Epithelial cell of esophagus (primary cell): ENCODE results near the gene SPTBN1.

Experiments
- DNase-seq: peaks from one replicate; pipeline ENCODE4 v3.0.0; 2010; ENCODE audit warnings: low read depth
- H3K4me3 ChIP-seq: 2 replicates; pipeline ENCODE4 v1.5.1; 2011; ENCODE audit warnings: mild to moderate bottlenecking, low read length, control low read depth
- TF ChIP-seq, protein P1 (sequence below): IDR thresholded peaks from 2 replicates; pipeline ENCODE4 v1.5.1; 2011; ENCODE audit warnings: low read depth, mild to moderate bottlenecking, low read length, control low read depth, inconsistent platforms; ENCODE audit not compliant: insufficient read depth; ENCODE audit errors: missing control alignments

Gene SPTBN1

DNA sequence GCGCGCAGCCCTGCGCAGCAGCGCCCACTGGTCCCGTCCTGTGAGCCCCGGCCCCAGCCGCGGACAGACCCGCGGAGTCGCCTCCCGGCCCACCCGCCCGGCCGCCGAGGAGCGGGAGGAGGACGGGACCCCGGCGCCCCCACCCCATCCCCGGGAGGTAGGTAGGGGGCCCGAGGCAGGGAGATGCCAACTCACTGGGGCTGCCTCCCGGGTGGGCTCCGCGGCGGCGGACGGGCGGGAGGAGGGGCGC, 160 bp downstream of the SPTBN1 start:
- DNase-seq: no peak
- TF ChIP-seq, protein P1, sequence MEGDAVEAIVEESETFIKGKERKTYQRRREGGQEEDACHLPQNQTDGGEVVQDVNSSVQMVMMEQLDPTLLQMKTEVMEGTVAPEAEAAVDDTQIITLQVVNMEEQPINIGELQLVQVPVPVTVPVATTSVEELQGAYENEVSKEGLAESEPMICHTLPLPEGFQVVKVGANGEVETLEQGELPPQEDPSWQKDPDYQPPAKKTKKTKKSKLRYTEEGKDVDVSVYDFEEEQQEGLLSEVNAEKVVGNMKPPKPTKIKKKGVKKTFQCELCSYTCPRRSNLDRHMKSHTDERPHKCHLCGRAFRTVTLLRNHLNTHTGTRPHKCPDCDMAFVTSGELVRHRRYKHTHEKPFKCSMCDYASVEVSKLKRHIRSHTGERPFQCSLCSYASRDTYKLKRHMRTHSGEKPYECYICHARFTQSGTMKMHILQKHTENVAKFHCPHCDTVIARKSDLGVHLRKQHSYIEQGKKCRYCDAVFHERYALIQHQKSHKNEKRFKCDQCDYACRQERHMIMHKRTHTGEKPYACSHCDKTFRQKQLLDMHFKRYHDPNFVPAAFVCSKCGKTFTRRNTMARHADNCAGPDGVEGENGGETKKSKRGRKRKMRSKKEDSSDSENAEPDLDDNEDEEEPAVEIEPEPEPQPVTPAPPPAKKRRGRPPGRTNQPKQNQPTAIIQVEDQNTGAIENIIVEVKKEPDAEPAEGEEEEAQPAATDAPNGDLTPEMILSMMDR: no peak
- H3K4me3 ChIP-seq: peak overlapping the region; percentile 39

DNA sequence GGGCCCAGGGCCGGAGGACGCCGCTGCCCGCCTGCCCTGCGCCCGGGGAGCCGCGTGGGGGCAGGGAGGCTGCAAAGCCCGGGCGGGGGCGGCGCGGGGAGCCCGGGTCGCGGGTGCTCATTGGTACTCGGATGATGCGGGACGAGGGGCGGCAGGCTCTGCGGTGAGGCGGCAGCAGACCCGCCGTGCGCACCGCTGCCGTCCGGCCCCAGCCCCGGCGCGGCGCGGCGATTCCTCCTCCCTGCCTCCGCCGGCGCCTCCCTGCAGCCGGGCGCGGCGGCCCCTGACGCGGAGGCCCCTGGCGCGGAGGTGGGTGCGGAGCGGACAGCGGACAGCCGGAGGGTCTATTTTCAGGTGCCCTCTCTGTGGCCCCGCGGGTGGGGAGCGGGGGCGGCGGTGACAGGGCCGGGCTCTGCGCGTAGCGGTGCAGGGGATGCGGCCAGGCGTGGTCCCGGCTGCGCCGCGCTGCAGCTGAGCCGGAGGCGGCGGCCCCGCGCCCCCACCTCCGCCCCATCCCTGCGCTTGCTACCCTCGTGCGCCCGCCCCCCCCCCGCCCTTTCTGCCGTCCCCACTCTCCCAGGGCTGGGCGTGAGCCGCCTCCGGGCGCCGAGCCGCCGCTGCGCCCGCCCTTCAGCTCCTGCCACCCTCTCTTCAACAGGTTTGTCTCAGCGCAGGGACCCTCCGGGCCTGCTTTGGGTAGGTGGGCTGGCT, 640 bp downstream of the SPTBN1 start:
- H3K4me3 ChIP-seq: peak overlapping the region; percentile 39
- TF ChIP-seq, protein P1: no peak
- DNase-seq: peak; percentile 24

DNA sequence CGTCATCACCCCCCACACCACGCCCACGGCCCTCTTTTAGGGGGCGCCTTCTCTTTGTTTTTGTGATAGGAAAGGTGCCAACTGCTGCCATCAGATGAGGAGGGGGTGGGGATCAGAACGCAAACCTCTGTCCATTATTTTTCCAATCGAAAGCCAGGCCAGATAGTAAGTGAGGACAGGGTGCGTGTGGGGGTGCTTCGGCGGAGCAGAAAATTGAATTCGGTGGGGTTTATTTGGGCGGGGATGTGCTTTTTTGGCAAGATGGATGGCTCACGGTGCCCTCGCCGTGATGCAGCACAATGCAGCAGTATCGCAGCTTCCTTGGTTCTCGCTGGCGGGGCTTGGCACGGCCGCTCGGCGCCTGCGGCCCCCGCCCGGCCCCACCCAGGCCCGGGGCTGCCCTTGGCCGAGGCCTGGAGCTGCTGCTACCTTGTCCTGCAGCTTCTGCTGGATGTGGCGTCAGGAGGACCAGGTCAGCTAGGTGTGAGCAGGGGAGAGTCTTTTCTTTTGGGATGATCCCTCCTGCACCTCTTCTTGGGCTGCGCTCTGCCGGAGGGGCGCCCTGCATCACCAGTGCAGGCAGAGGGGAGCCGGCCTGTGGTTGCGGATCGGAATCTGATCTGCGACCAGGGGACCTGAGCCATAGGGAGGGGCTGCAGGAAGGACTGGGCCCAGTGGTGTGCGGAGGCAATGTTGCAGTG, 1.3 kb downstream of the SPTBN1 start:
- TF ChIP-seq, protein P1: no peak
- DNase-seq: peak; percentile 6
- H3K4me3 ChIP-seq: peak overlapping the region; percentile 26

DNA sequence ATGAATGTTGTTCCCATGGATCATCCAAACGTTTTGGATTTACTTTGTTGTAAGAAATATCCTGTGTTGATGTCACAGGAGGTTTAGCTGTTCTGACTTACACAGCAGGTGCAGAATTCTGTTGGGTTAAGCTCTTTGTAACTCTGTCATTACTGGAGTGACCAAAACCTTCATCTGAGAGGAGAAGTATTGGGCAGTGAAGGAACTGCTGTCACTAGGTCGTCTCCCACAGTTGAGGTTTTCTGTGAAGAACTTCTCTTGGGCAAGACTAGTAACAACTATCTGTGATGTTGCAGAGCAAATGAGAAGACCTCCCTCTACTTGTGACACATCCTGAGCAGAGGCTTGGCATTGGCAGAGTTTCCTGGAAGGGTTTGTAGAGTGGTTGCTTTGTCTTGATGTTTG, 2.9 kb downstream of the SPTBN1 start:
- DNase-seq: peak; percentile 4
- TF ChIP-seq, protein P1: no peak
- no peak overlapping the region for H3K4me3 ChIP-seq

DNA sequence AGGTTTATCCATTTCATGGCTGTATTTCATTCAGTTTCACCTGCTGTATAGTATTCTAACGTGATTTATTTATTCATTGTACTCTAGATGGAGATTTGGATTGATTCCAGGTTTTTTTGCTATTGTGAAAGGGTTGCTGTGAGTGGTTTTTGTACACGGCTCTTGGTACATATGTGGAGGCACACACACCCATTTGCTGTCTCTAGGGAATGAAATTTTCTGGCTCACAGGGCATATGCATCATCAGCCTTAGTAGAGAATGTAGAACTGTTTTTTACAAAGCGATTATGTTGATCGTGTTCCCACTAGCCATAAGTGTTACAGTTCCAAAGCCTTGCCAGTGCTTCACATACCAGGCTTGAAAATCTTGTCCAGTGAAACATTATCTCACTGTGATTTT, 5.1 kb downstream of the SPTBN1 start:
- peak; percentile 53 for DNase-seq
- TF ChIP-seq, protein P1: no peak
- H3K4me3 ChIP-seq: no peak overlapping the region

DNA sequence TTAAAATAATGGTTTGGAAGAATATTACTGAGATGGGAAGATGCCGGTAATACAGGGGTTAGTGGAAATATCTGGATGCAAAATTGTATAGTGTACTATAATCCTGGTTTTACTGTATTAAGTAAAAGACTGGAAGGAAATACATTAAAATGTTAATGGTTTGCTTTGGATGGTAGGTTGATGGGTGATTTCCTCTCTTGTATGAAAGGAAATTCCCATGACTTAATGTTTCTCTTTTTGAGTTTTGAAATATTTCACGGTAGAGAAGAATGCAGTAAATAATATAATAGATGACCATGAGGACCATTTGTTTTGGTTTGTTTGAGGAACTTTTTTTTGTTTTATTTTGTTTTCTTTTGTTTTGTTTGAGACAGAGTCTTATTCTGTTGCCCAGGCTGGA, 8.2 kb downstream of the SPTBN1 start:
- DNase-seq: no peak
- H3K4me3 ChIP-seq: no peak overlapping the region
- TF ChIP-seq, protein P1: no peak

DNA sequence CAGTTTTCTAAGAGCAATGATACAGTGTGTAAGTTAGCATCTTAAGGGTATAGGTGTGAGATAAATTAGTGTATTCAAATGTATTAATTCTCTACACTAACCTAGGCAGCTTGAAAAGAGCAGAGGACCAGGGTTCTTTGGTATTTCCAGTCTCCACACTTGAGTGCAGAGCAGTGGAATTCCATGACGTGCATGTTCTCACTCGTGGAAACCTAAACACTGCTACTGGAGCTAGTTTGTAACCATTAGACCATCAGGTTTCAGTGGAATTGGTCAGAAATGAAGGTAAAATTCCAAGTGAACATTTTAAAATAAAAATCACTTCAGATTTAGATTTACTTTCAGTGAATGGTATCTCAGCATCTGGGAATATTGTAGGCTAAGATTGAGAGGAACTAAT, 9.0 kb downstream of the SPTBN1 start:
- DNase-seq: no peak
- H3K4me3 ChIP-seq: no peak overlapping the region

More for the DNA sequence above, 9.0 kb downstream of the SPTBN1 start:
- TF ChIP-seq, protein P1: no peak
